ENCODE data around the gene CASP12.

Gene CASP12

DNA sequence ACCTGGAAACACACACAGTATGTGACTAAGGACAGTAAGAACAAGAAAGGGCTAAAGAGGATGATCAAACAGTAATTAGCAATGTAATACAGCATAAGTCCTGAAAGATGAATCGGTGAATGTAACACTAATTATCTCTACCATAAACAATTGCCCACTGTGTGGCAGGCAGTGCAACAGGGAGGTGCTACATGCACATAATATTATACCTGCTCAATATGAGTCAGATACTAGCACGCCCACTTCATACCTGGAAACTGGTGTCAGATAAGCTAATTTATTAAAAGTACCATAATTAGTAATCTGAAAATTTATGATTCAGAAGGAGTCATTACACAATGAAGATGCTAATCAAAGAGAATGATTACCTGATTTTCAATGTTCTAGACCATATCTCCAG lies 14.9 kb downstream of the CASP12 start:
- DNase-seq = no peak

DNA sequence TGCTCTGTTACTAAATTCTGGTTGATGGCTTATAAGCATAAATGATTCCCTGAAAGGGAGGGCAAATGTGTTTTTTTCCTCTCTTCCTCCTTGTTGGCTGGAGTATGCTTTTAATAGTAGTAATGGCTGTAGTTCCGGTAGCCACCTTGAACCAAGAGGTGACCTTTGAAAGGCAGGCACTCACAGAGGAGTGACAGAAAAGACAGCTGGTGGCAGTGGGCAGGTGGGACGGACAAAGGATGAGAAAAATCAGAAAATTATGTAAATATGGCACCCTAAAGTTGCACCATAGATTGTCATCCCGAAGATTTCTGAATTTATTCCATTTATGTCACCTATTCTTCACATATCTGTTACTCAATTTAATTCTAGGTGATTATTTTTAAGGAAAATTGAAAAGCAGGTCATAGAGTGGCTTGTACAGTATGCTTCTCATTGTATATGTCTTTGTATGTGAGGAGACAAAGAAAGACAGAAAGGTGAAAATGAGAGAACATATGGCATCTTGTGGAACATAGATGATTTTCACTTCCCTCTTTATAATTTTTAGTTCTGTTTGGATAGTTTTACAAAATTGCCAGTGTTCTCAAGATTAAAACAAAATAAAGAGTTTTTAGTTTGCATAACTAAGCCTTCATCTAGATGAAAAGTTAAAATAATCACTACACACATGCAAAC lies 17.0 kb downstream of the CASP12 start:
- DNase-seq = no peak

DNA sequence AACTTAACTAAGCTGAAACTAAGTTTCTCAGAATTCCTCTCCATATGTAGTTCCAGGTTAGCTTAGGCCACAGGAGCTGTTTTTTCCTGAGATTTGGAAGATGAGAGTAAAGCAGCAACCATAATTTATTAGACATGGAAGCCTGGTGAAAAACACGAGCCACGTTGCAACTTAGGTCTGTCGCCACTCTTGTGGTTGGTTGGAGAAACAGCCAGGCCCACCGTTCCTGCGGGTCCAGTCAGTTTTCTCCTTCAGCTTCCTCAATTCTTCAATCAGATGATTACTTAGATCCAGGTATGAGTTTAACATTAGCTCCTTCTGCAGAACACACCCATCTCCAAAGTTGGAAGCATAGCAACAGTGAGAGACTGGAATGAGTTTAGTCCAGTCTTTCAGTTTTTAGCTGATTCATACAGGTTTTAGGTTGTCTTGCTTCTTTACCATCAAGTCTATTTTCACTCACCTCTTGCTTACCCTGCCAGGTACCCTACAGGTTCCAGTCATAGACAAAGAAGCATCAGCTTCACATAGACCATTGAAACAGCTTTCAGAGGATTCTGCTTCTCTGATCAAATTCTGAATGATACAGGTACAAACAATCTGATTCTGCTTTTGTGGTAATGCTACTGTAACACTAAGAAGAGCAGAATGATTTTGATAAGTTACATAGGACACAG lies 18.6 kb downstream of the CASP12 start:
- DNase-seq = no peak

DNA sequence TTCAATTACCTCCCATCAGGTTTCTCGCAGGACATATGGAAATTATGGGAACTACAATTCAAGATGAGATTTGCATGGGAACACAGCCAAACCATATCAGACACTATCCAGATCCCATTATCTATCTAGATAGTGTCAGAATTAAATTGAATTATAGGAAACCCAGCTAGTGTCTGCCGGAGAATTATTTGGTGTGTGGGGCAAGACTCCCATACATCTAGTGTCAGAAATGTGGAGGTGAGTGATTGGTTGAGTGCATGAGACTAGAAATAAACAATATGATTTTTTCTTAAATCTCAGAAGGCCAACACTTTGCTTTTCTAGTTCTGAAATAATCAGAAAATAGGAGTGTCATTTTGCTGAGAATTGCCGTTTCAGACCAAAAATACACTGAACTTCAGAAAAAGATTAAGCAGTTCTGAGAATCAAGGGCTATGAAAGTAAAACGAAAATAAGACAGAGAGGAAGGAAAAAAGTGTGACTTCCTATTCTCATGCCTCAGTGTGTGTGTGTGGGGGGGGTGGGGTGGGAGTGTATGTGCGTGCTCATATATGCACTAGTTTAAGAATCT lies 21.3 kb downstream of the CASP12 start:
- DNase-seq = no peak

DNA sequence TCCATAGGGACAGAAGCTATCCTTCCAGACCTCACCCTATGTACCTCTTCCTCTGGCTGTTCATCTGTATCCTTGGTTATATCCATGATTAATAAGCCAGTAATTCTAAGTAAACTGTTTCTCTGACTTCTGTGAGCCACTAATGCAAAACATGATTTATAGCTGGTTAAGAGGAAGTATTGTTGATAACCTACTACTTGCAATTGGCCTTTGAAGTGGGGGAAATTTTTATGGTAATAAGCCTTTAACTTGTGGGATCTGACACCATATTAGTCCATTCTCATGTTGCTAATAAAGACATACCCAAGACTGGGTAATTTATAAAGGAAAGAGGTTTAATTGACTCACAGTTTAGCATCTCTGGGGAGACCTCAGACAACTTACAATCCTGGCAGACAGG lies 21.9 kb downstream of the CASP12 start:
- no peak for DNase-seq

DNA sequence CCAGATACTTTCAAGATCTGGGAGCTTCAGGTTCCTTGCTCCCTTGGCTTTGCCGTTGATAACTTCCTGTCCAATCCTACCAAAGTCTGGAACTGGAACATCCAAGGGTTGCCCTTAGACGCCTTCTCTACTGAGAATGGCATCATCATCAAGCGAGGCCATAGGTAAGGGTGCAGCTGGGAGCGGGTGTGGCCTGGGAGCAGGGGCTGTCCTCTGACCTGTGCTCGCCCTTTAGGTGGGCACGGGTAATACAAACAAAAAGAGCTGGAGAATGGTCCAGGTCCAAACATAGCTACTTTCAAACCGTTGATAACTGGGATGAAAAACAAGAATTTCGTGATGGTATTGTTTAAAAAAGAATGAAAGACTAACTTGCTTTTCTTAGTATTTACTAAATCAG lies 25.0 kb downstream of the CASP12 start:
- DNase-seq = no peak

DNA sequence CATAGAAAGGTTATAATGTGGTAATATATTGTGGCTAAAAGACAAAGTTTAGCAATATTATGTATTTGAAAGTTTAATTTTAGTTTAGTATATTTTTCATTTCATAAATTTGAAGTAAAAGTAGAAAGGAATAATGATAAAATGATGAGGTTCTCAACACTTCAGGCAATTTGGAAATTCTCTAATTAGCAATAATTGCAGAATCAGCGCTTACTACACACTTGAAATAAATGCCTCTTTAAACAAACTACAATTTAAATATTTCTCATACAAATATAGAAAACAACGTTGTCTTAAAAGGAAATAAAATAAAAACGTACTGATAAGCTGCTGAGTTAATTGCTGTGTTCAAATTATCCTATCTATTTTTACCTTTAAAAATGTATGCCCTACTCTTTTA lies 25.9 kb downstream of the CASP12 start:
- no peak for DNase-seq

DNA sequence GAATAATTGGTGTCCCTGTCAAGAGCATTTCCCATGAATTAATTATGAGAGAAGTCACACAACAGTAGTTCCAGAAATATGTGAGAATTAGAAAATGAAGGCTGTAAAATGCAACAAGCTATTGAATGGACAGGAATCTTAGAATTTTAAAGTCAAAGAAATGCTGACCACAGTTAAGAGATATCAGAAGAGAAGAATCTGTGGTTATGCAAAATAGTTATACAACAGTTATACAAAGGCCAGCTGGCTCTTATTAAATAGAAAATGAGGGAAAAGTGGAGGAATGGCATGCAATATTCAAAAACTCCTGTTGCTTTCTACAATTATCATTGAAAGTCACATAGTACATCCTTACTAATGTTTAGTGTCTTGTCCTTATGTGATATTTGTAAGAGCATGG lies 27.4 kb downstream of the CASP12 start:
- no peak for DNase-seq

DNA sequence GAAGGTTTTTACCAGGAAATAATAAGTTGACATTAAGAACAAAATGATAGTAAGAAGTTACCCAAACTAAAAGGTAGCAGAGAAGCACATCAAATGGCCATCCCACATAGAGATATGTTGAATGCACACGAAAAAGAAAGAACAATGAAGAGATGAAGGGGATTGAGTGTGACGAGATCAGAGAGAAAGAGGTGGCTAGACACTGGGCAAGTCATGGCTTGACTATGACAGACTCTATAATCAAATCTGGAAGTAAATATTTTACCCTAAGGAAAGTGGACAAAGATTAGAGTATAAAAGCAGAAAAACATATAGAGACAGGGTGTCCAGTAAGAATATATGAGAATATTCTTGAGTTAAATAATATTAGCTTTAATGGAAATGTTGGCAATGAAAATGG lies 31.4 kb downstream of the CASP12 start:
- DNase-seq = no peak

DNA sequence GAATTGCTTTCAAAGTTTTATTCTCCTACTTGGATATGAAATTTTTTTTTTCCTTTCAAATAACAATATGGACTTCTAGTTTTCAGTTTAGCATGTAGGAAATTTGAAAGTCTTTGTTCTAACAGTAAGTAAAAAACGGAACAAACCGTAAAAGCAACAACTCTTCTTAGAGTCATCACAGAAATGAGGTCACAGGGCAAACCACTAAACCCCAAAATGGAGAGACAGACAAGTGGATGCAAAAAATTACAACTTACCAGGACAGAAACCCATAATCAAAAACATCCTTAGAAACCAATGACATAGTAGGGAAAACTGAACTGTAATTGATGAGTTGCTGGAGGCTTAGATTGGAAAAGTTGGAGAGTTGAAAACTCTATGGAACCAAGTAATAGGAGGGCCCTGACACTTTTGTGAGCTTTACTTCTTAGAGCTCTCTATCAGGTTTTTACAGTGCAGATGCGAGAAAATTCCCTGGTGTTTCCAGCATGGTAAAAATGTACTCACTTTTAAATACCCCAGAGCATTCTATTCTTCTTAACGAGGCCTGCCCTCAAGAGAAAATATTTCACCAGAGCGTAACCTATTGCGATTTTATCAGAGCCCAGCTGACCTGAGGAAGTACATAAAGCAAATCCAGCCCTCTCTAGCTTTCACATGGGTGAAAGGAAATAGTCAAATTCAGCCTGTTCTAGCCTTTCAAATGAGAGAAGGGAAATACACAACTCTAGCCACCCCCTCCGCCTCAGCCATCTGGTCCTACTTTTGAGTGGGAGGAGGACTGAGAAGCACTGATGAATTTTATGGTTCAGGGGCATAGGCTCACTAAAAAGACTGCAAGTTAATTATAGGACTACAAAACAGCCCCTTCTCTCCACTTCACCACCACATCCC lies 39.1 kb downstream of the CASP12 start:
- DNase-seq = no peak

DNA sequence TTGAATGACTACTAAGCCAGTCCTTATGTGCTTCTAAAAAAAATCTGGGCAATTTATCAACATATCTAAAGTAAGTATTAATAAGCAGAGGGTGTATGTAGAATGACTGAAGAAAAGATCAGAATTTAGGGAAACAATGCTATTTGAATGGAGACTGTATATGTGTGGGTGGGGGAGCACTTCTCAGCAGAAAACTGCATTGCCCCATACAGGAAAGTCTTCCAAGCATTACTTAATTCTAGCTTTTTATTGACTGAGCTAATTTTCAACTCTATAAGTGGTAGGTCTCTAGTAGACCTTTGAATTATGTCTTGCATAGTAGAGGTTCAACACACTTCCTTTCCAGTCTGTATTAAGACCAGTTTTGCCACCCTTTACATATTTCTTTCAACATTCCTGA lies 41.7 kb downstream of the CASP12 start:
- DNase-seq = no peak

DNA sequence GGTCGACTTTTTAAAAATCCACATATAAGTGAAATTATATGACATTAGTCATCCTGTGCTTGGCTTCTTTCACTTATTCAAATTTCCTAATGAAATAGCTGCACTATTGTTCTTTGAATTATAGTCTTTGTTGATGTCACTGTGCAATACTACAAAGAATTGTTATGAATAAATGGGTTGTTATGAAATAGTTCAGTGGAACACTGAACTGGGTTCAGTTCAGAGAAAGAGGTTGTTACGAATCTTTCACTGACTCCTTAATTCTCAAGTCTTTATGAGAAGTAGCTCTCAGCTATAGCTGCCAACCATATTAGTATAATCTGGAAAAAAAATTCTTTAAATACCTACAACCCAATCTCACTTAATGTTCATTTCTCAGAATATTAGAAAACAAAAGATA lies 42.3 kb downstream of the CASP12 start:
- no peak for DNase-seq

DNA sequence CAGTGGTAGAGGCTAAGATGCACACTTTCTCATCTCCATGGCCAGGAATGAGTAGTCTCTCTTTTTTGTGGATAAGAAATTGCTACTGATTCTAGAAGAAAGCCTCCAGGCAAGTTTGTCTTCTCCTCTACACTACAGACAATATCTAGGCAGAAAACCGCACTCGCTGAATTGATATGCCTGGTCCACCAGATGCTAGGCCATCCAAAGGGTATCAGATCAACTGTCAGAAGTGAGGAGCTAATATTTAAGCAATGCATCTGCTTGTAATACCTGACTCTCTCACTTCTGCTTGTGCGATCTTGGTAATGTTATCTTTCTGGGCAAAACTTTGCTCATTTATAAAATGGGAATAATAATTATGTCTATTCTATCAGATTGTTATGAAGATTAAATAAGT lies 45.0 kb downstream of the CASP12 start:
- DNase-seq = no peak

DNA sequence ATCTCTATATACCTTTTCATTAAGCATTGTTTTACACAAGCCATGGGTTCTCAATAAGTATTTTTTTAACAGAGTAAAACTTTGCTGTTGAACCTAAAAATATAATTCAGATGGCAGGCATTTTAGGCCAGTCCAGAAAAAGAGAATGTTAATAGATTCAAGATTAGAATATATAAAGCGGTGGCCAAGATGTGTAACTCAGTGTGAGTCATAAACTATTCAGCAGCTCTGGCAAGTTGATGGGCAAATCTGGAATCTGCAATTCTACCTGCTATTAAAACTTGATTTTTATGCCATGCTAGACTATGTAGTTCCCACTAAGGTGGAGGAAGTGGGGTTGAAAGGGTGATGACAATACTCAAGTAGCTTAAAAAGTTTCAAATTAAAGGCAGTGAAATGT lies 45.4 kb downstream of the CASP12 start:
- DNase-seq = no peak

DNA sequence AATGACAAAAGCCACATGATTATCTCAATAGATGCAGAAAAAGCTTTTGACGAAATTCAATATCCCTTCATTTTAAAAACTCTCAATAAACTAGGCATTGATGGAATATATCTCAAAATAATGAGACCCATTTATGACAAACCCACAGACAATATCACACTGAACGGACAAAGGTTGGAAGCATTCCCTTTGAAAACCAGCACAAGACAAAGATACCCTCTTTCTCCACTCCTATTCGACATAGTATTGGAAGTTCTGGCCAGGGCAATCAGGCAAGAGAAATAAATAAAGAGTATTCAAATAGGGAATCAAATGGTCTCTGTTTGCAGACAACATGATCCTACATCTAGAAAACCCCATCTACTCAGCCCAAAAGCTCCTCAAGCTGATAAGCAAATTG lies 52.0 kb downstream of the CASP12 start:
- DNase-seq = no peak

DNA sequence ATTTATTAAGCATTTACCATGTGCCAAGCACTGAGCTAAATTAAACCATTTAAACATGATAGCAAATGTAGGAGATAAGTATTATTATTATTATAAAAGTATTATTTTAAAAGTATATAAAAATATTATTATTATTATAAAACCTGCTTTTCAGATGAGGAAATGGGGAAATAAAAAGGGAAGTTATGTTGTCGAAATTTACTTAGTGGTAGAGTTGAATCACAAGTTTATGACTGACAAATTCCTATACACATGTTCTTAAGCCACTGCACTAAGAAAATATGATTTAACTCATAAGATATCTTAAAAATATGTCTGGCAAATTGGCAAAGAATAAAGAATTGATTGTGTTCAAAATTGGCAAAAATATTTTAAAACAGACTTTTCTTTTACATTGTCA lies 53.8 kb downstream of the CASP12 start:
- DNase-seq = no peak

DNA sequence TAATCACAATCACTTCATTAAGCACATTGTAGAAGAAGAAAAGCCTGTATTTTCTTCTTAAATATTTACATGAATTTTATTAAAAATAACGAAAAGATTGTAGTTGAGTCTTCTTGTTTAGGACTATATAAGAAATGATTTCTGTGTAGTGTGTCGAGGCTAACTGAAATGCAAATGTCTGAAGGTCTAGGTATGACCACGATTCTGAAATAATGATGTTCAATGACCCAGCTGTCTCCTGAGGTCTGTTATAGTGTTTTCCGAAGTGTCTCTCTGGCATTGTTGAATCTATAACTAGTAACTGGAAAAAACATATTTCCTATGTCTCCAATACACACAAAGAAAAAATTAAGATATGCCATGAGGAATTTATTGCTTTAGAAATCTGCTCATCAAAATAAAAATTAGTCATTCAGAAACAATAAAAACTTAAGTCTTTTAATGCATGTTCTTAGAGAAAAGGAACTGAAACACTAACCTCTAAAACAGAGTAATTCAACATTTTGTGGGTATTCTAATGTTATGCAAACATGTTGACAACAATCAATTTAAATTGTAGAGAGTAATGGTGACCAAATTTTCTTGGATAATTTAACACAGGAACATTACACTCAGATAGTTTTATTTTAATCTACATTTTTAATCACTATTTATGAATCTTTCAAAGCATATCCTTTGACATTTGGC lies 55.0 kb downstream of the CASP12 start:
- no peak for DNase-seq

DNA sequence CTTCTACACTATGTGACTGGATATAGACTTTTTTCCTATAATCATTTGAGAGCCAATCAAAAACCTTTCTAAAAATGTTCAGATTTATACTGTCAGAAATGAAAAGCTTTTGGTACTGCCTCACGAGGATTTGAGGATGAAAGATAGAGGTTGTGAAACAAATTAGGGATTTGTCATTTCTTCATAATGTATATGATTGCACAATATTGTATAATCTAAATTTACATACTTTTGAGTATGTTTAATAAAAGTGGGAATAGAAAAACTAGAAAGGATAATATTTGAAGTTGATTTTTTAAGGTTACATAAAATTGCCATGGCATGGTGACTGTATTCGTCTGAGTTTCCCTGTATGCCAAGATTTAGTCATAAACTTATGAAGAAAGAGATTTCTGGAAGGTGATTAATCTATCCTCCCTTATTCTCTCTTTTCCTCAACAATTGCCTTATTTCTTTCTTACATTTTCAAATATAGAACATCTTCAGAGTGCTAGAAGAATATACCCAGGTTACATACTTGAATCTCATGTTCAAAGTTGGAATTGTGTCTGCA lies 56.2 kb downstream of the CASP12 start:
- DNase-seq = no peak

DNA sequence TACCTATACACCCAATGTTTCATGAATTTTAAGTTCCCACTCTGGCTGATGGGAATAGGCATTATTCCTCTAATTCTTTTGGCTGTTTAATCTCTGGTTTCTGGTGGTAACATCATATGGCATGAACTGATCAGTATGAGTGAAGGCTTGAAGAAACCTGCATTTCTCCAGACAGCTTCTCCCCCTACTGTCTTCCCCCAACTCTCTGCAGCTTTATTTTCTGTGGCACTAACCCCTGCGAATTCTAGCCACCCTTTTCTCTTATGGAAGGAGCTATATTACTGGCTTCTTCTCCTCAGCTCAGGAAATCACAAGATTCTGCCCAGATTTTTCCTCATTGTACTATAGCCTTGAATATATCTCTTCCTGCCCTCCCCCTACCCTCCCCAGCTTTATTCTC lies 57.1 kb downstream of the CASP12 start:
- no peak for DNase-seq

DNA sequence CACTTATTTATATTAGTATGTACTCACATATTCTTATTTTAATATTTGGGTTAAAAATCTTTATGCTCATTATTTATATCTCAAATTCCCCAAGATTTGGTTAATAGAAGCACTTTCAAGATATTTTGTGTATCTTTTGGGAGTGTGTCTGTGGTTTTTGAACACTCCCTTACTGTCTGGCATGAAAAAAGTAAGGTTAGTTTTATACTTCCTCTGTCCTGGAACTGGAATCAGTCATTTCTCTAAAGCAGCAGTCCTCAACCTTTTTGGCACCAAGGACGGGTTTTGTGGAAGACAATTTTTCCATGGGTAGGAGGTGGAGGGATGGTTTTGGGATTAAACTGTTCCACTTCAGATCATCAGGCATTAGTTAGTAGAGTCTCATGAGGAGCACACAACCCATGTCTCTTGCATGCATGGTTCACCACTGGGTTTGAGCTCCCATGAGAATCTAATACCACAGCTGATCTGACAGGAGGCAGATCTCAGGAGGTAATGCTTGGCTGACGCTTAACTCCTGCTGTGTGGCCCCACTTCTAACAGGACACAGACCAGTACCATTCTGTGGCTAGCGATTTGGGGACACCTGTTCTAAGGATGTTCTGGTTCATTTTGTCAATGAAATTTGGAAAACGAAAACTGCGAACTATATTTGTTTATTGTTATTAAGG lies 60.2 kb downstream of the CASP12 start:
- no peak for DNase-seq

DNA sequence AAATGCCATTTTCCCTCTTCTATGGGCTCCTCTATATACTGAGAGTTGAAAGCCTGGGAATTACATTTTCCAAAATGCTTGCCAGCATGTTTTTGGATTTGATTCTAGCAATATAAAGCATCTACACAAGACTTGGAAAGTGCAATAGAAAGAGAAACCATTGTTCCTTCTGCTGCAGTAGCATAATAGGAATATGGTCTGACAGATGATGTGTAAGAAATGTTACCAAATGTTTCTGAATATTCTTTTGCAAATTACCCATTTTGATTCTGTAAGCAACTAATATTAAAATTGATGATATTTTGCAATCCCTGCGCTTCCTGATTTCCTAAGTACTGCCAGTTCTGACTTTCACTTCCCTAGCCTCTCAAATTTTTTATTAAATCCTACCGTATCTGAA lies 61.6 kb downstream of the CASP12 start:
- no peak for DNase-seq

Data from DMS79 (cell line).